Adipocyte (in vitro differentiated cells): ENCODE results near the gene ARHGEF17.

Source experiments
- DNase-seq: peaks from one replicate; pipeline ENCODE4 v3.0.0-alpha.2; 2015; ENCODE audit warnings: low read depth
- H3K27me3 ChIP-seq: replicated peaks from 2 replicates; pipeline ENCODE4 v1.7.0; 2013; ENCODE audit warnings: mild to moderate bottlenecking, low read length, moderate library complexity; ENCODE audit not compliant: control insufficient read depth, insufficient read depth
- H3K36me3 ChIP-seq: 2 replicates; pipeline ENCODE4 v1.7.0; 2013; ENCODE audit warnings: low read length, mild to moderate bottlenecking, moderate library complexity; ENCODE audit not compliant: control insufficient read depth, insufficient read depth, severe bottlenecking
- H3K4me1 ChIP-seq: 2 replicates; pipeline ENCODE4 v1.7.0; 2013; ENCODE audit warnings: mild to moderate bottlenecking, low read length, moderate library complexity; ENCODE audit not compliant: control insufficient read depth, insufficient read depth
- H3K4me3 ChIP-seq: 2 replicates; pipeline ENCODE4 v1.7.0; 2013; ENCODE audit warnings: mild to moderate bottlenecking, low read length, moderate library complexity
- H3K9ac ChIP-seq: 2 replicates; pipeline ENCODE4 v1.7.0; 2013; ENCODE audit warnings: mild to moderate bottlenecking, low read length, moderate library complexity
- H3K9me3 ChIP-seq: 2 replicates; pipeline ENCODE4 v1.7.0; 2013; ENCODE audit warnings: mild to moderate bottlenecking, low read length, moderate library complexity; ENCODE audit not compliant: control insufficient read depth

The ARHGEF17 gene

DNA sequence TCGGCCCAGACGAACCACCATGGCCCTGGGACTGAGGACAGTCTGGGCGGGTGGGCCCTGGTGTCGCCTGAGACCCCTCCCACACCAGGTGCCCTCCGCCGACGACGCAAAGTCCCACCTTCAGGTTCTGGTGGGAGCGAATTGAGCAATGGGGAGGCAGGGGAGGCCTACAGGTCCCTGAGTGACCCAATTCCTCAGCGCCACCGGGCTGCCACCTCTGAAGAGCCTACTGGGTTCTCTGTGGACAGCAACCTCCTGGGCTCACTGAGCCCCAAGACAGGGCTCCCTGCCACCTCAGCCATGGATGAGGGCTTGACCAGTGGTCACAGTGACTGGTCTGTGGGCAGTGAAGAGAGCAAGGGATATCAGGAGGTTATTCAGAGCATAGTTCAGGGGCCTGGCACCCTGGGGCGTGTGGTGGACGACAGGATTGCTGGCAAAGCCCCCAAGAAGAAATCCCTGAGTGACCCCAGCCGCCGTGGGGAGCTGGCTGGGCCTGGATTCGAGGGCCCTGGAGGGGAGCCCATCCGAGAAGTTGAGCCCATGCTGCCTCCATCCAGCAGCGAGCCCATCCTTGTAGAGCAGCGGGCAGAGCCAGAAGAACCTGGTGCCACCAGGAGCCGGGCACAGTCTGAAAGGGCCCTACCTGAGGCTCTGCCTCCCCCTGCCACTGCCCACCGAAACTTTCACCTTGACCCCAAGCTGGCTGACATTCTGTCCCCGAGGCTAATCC lies 2.8 kb downstream of the ARHGEF17 start:
- H3K9ac ChIP-seq, result peak overlapping the region; percentile 99
- peaks cover 5% of the 10 kb centered on the region for H3K36me3 ChIP-seq
- no peaks in the 10 kb centered on the region for H3K9me3 ChIP-seq
- H3K4me1 ChIP-seq, result peaks cover 69% of the 10 kb centered on the region
- no peaks in the 10 kb centered on the region for H3K27me3 ChIP-seq
- peak overlapping the region; percentile 94 for H3K4me3 ChIP-seq
- no peak for DNase-seq

DNA sequence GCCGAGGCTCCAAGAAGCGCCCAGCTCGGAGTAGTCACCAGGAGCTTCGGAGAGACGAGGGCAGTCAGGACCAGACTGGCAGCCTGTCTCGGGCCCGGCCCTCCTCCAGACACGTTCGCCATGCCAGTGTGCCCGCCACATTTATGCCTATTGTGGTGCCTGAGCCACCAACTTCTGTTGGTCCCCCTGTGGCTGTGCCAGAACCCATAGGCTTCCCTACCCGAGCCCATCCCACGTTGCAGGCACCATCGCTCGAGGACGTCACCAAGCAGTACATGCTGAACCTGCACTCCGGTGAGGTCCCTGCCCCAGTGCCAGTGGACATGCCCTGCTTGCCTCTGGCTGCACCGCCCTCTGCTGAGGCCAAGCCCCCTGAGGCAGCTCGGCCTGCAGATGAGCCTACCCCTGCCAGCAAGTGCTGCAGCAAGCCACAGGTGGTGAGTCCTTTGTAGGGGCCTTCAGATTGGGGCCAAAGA lies 3.4 kb downstream of the ARHGEF17 start:
- Histone ChIP-seq H3K4me3 (peak overlapping the region; percentile 94), H3K27me3 (no peaks in the 10 kb centered on the region), H3K36me3 (peaks cover 5% of the 10 kb centered on the region), H3K4me1 (peaks cover 75% of the 10 kb centered on the region), H3K9ac (peak overlapping the region; percentile 99), H3K9me3 (no peaks in the 10 kb centered on the region)
- DNase-seq, result no peak

DNA sequence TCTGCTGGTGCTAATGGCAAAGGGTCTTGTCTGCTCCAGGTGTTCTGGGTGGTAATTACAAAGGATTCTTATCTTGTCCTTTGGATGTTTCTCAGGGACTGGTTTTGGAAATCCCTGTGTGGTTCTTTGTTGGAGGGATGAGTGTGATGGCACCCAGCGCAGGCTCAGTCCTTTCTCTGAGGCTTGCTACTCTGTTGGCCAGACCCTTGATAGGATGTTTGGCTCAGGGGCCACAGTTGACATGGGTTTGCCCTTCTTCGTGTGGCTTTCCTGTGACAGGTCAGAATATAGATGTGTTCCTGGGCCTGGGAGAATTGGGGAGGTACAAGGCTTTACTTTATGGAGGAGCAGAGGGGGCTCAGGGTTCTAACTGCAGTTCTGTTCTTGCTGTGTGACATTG lies 4.0 kb downstream of the ARHGEF17 start:
- H3K36me3 ChIP-seq, result peaks cover 5% of the 10 kb centered on the region
- no peaks in the 10 kb centered on the region for H3K27me3 ChIP-seq
- H3K4me3 ChIP-seq, result peak overlapping the region; percentile 94
- peak overlapping the region; percentile 99 for H3K9ac ChIP-seq
- H3K4me1 ChIP-seq, result peaks cover 76% of the 10 kb centered on the region
- no peak for DNase-seq
- H3K9me3 ChIP-seq, result no peaks in the 10 kb centered on the region

DNA sequence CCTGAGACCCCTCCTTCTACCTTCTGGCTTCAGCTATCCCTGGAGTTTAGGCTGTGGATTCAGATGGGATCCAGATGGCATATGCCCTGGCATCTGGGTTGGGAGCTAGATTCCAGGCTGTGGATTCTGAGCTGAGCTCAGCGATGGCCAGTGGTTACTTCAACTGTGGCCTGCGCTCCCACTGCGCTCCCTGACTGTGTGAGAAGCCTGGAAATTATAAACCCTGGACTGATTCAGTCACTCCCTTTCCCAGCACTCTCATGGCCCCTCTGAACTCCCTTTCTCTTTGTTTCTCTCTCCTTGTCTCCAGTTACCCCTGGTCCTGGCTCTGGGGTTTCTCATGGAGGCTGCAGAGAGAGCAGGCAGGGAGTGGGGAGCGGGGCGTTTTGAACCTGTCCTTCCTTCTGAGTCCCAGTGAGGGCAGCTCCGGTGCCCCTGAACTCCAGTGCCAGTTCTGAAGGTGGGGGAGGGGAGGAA lies 4.8 kb downstream of the ARHGEF17 start:
- Histone ChIP-seq H3K9ac (peak overlapping the region; percentile 99), H3K4me3 (peak overlapping the region; percentile 94), H3K9me3 (no peaks in the 10 kb centered on the region), H3K4me1 (peaks cover 83% of the 10 kb centered on the region), H3K36me3 (peaks cover 5% of the 10 kb centered on the region), H3K27me3 (no peaks in the 10 kb centered on the region)
- DNase-seq, result peak; percentile 58

DNA sequence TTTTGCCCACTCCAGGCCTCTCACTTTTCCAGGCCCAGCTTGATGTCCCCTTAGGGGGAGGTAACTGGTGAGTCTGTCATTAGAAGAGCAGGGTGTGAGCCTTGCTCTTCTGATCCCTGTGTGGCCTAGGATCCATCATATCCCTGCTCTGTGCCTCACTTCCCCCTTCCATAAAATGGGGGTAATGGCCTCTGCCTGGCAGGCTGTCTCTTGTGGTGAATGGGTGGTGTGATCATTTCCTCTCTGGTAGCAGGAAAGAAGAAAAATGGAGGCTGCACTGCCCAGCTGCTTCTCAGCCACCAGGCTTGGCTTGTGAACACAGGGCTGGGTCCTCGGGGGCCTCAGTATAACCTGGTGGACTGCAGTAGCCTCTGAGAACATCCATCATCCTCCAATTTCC lies 5.6 kb downstream of the ARHGEF17 start:
- peaks cover 5% of the 10 kb centered on the region for H3K36me3 ChIP-seq
- H3K27me3 ChIP-seq, result no peaks in the 10 kb centered on the region
- no peaks in the 10 kb centered on the region for H3K9me3 ChIP-seq
- DNase-seq, result no peak
- H3K4me3 ChIP-seq, result peak overlapping the region; percentile 94
- H3K9ac ChIP-seq, result peak overlapping the region; percentile 99
- peaks cover 91% of the 10 kb centered on the region for H3K4me1 ChIP-seq

DNA sequence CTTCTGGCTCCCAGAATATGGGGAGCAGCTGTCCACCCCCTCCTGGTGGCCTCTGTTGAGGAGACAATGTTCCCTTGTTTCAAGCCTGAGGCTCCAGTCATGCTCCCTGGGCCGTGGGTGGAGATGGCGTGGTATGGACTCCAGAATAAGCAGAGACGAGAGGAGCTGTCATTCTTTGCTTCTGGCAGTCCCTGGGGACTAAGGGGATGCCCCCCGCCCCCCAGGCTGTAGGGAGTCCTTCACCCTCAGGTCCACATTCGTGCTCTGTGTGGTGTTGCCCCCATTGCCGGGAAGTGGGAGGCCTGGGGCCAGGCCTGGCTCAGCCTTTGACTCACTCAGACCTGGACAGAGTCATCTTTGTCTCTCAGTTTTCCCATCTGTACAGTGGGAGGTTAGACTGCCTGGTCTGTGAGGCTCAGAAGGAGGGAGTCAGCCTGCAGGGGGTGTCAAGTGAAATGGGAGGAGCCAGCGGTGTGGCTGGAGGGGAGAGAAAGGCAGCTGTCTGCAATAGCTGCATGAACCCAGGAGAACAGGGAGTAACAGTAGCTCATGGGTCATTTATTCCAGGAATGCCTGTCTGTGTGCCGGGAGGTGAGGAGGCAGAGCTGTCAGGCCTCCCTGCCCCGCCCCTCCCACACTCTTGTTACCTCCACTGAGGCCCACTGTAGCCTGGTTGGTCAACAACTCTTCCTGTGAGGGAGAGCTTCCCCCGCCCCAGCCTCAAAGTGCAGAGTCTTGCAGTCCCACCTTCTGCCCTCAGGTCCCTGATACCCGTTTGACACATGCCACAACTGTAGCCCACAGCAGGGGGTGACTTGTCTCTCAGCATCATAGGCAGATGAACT lies 6.3 kb downstream of the ARHGEF17 start:
- Histone ChIP-seq H3K36me3 (peaks cover 5% of the 10 kb centered on the region), H3K4me1 (peaks cover 92% of the 10 kb centered on the region), H3K9me3 (no peaks in the 10 kb centered on the region), H3K27me3 (no peaks in the 10 kb centered on the region), H3K9ac (peak overlapping the region; percentile 99), H3K4me3 (peak overlapping the region; percentile 94)
- DNase-seq, result peak; percentile 51

DNA sequence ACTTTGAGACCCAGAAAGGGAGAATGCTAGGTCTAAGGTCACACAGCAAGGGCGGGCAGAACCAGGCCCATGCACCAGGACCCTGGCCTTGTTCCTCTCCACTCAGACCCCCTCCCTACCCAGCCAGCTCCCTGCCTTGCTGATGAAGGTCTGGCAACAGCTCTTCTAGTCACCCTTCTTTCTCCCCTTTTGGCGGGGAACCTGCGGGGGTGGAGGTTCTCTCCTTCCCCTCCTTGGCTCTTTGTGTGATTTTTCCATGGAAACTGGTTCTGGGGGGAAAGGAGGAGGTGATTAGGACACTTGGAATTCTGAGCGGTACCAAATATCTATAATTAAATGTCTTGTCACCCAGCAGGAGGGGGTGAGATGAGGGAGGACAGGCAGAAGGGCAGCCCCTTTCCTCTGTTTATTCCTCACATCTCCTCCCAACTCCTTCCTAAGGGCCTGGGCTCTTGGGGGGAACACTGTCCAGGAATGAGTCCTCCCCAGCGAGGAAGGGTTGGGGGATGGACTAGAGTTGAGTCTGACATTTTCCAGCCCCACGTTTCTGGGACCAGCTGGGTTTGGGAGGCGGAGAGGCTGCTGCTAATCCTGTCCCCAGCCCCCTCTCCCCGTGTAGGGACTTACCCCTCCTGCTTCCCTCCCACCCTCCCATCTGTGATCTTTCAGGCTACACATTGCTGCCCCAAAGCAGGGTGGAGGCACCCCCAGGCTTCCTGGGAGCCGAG lies 7.4 kb downstream of the ARHGEF17 start:
- peak overlapping the region; percentile 99 for H3K9ac ChIP-seq
- H3K4me1 ChIP-seq, result peaks cover 82% of the 10 kb centered on the region
- peaks cover 5% of the 10 kb centered on the region for H3K36me3 ChIP-seq
- peak overlapping the region; percentile 16 for H3K4me3 ChIP-seq
- no peaks in the 10 kb centered on the region for H3K9me3 ChIP-seq
- H3K27me3 ChIP-seq, result no peaks in the 10 kb centered on the region
- DNase-seq, result no peak

DNA sequence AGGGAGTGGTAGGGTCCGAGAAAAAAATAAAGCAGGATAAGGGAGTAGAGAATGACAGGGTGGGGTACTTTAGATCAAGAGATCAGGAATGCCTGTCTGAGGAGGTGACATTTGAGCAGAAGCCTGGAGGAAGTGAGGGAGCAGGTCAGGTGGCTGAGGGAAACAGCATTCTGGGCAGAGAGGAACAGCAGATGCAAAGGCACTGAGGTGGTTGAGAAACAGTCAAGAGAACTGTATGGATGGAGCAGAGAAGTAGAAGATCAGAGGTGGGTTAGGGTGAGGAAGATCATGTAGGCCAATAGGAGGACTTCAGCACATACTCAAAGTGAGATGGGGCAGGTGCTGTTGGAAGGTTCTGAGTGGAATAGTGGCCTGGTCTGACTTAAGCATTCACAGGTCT lies 8.3 kb downstream of the ARHGEF17 start:
- Histone ChIP-seq H3K4me1 (peaks cover 82% of the 10 kb centered on the region), H3K36me3 (no peaks in the 10 kb centered on the region), H3K9ac (no peak overlapping the region), H3K4me3 (no peak overlapping the region), H3K27me3 (no peaks in the 10 kb centered on the region), H3K9me3 (no peaks in the 10 kb centered on the region)
- DNase-seq, result no peak

DNA sequence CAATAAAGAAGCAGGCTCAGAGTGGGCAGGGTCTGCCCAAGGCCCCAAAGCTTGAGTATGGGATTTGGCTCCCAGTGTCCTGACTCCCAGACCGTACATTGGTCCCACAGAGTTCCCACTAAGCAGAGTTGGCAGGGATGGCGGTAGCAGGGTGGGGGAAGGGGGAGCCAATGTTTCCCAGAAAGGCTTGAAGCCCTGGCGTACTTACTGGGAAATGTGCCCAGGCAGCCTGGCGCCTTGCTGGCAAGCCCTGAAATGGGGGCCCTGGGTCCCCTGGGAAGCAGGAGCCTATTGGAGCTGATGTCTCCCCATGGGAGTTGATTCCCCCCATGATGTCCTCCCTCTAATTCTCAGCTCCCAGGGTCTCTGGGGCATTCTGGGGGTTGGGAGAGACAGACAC lies 9.3 kb downstream of the ARHGEF17 start:
- no peaks in the 10 kb centered on the region for H3K36me3 ChIP-seq
- H3K9ac ChIP-seq, result peak overlapping the region; percentile 43
- H3K4me3 ChIP-seq, result no peak overlapping the region
- no peaks in the 10 kb centered on the region for H3K27me3 ChIP-seq
- peaks cover 83% of the 10 kb centered on the region for H3K4me1 ChIP-seq
- H3K9me3 ChIP-seq, result no peaks in the 10 kb centered on the region
- DNase-seq, result no peak

DNA sequence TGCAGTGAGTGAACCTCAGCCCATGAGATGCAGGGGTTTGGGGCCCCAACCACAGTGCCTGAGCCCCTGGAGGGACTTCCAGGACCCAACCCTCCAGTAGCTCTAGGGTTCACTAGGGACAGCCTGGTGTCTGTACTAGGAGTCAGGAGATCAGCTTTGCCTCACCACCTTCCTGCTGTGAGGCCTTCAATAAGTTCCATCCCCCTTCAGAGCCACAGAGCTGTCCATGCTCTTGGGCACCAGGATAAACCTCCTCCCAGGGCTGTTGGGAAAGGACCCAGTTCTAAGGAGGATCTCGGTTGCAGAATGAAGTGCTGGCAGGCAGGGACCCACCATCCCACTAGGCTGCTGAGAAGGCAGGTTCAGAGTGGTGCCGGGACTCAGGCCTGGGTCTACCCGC lies 9.7 kb downstream of the ARHGEF17 start:
- H3K9me3 ChIP-seq, result no peaks in the 10 kb centered on the region
- H3K4me1 ChIP-seq, result peaks cover 83% of the 10 kb centered on the region
- H3K4me3 ChIP-seq, result no peak overlapping the region
- H3K36me3 ChIP-seq, result no peaks in the 10 kb centered on the region
- peak overlapping the region; percentile 43 for H3K9ac ChIP-seq
- DNase-seq, result no peak
- no peaks in the 10 kb centered on the region for H3K27me3 ChIP-seq
